HL-60 (cell line): ENCODE data around the gene KLF9.

Source experiments
- REST ChIP-seq: IDR thresholded peaks from 2 replicates; pipeline ENCODE4 v1.6.1; 2012; ENCODE audit warnings: low read depth; ENCODE audit not compliant: insufficient replicate concordance
- TF ChIP-seq, protein P1 (sequence below): IDR thresholded peaks from one replicate; pipeline ENCODE4 v1.5.1; 2011; ENCODE audit warnings: low read length, control low read depth, inconsistent platforms; ENCODE audit not compliant: insufficient read depth

GRCh38 chr9:70404261-70404660 is 10.2 kb downstream of the KLF9 start:
- TF ChIP-seq, protein P1, sequence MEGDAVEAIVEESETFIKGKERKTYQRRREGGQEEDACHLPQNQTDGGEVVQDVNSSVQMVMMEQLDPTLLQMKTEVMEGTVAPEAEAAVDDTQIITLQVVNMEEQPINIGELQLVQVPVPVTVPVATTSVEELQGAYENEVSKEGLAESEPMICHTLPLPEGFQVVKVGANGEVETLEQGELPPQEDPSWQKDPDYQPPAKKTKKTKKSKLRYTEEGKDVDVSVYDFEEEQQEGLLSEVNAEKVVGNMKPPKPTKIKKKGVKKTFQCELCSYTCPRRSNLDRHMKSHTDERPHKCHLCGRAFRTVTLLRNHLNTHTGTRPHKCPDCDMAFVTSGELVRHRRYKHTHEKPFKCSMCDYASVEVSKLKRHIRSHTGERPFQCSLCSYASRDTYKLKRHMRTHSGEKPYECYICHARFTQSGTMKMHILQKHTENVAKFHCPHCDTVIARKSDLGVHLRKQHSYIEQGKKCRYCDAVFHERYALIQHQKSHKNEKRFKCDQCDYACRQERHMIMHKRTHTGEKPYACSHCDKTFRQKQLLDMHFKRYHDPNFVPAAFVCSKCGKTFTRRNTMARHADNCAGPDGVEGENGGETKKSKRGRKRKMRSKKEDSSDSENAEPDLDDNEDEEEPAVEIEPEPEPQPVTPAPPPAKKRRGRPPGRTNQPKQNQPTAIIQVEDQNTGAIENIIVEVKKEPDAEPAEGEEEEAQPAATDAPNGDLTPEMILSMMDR: no peak
- TF ChIP-seq REST: no peak
